ENCODE data around the gene ZKSCAN3. TPM values are rescaled to one million over a fixed set of nuclear protein-coding genes. Genes with fewer than 3 reads are reported as not detected.
"Not testable (repeated sequence)": the region's sequence is repeated elsewhere in the genome, so short reads cannot be mapped to it uniquely, and the experiment has no call there.

Gene ZKSCAN3
- polyA plus RNA-seq, 2 of the 4 experiments (the other 2 are of a cell fraction) = 1.6 to 2.7 TPM

DNA sequence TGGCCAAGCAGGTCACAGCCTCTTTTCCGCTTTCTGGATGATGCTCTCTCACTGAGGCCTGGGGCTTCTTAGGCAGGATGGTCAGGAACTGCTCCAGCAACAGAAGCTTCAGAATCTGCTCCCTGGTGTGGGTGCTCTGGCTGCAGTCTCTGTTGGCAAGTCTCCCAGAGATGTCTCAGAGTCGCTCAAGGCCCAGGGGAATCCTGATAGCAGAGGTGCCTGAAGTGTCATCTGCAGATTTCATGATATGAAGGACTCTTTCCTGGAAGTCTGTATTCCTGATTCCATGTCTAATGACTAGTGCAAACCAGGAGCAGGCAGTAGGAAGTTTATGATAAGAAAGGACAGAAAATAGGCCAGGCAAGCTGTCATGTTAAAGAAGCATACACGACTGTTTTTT is 34.1 kb upstream of the ZKSCAN3 start:
- FAIRE-seq (no peak), ATAC-seq (no peak), DNase-seq (ENCODE audit: low read depth in 1 of 2, low spot score in 1 of 2) (no peak)
- Histone ChIP-seq H3K4me2 (no peak overlapping the region), H3K9me3 (no peaks in the 10 kb centered on the region), H3K27ac (no peak overlapping the region), H3K4me3 (no peak overlapping the region), H3K4me1 (no peaks in the 10 kb centered on the region)
- CTCF ChIA-PET = no interaction called here
- 75% methylated on average over 2 of the region's 3 CpGs for WGBS (ENCODE audit: missing lambda C conversion rate)
- POLR2A ChIA-PET = no interaction called here
- TF ChIP-seq RFX5 (IDR thresholded peaks at IDR 0.05) (no peak), RNF2 (IDR thresholded peaks at IDR 0.05; ENCODE audit: borderline replicate concordance, low read depth) (no peak), EHF (CRISPR knock-in tag; IDR thresholded peaks at IDR 0.05) (no peak), CBX2 (IDR thresholded peaks at IDR 0.05; ENCODE audit: borderline replicate concordance, low read depth) (no peak), KDM5A (IDR thresholded peaks at IDR 0.05) (no peak), NFE2L2 (conservative IDR thresholded peaks at IDR 0.05; ENCODE audit: low read length) (no peak), JUN (IDR thresholded peaks at IDR 0.05) (no peak)

- not testable (repeated sequence) for H3K27ac ChIP-seq; DNase-seq (ENCODE audit: low read depth in 1 of 2, low spot score in 1 of 2); H3K4me3 ChIP-seq; FAIRE-seq; H3K4me1 ChIP-seq; ATAC-seq; H3K4me2 ChIP-seq; H3K9me3 ChIP-seq
- ChIA-PET CTCF (interaction anchor here (1.3 kb wide), 1 partner anchor 38 kb away, joined by 5 read pairs; no protein-coding TSS in a partner anchor), POLR2A (interaction anchor here (1.0 kb wide), 1 partner anchor 18 kb away, joined by 5 read pairs; the partner anchor contains the start of gene ZSCAN31)
- 97% methylated on average over 3 of the region's 8 CpGs for WGBS (ENCODE audit: missing lambda C conversion rate)
These were observed 31.9 kb upstream of the ZKSCAN3 start for GRCh38 chr6:28317866-28318265.

DNA sequence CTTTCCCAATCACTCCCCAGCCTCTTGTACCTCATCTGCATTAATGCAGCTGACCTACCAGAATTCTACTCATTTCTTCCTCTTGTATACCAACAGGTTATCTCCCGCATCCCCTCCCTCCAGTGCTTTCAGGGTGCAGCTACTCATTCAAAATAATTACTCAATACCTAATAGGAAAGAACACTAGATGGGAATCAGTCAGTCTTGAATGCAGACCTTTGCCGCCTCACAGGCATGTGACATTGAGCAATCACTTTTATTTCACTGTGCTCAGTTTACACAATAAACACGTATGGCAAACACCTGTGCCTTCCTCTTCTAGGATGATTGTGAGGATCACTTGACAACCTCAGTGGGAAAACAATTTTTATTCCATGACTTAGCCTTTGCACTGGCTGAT is 27.1 kb upstream of the ZKSCAN3 start:
- no peak overlapping the region for H3K4me3 ChIP-seq
- ChIA-PET CTCF (no interaction called here), POLR2A (no interaction called here)
- no peak for FAIRE-seq
- no peak overlapping the region for H3K4me2 ChIP-seq
- peaks cover 31% of the 10 kb centered on the region for H3K9me3 ChIP-seq
- H3K27ac ChIP-seq = no peak overlapping the region
- no peak for ATAC-seq
- no peak for DNase-seq (ENCODE audit: low read depth in 1 of 2, low spot score in 1 of 2)
- TF ChIP-seq PHF8 (IDR thresholded peaks at IDR 0.05; ENCODE audit: borderline replicate concordance, low read depth) (no peak), POLR2AphosphoS2 (conservative IDR thresholded peaks at IDR 0.05; ENCODE audit: low read length) (no peak), TFCP2L1 (CRISPR knock-in tag; IDR thresholded peaks at IDR 0.05) (no peak), NPAS2 (CRISPR knock-in tag; IDR thresholded peaks at IDR 0.05; ENCODE audit: borderline replicate concordance) (no peak), NR3C1 (IDR thresholded peaks at IDR 0.05) (no peak), CHD4 (IDR thresholded peaks at IDR 0.05; ENCODE audit: borderline replicate concordance) (no peak), ESRRA (IDR thresholded peaks at IDR 0.05; ENCODE audit: borderline replicate concordance, low read length) (no peak), KDM1A (IDR thresholded peaks at IDR 0.05; ENCODE audit: low read depth) (no peak), FOSL2 (IDR thresholded peaks at IDR 0.05) (no peak), FOSL2 (CRISPR knock-in tag; IDR thresholded peaks at IDR 0.05) (no peak), HOXB13 (CRISPR knock-in tag; IDR thresholded peaks at IDR 0.05; ENCODE audit: low read depth) (no peak), HOXB5 (CRISPR knock-in tag; IDR thresholded peaks at IDR 0.05) (no peak), SREBF2 (IDR thresholded peaks at IDR 0.05) (no peak), ZNF302 (CRISPR knock-in tag; IDR thresholded peaks at IDR 0.05) (no peak), CBX8 (IDR thresholded peaks at IDR 0.05) (no peak), MYC (IDR thresholded peaks at IDR 0.05; ENCODE audit: borderline replicate concordance, low read length) (no peak), JUNB (IDR thresholded peaks at IDR 0.05) (no peak)
- TF ChIP-seq, protein P1, sequence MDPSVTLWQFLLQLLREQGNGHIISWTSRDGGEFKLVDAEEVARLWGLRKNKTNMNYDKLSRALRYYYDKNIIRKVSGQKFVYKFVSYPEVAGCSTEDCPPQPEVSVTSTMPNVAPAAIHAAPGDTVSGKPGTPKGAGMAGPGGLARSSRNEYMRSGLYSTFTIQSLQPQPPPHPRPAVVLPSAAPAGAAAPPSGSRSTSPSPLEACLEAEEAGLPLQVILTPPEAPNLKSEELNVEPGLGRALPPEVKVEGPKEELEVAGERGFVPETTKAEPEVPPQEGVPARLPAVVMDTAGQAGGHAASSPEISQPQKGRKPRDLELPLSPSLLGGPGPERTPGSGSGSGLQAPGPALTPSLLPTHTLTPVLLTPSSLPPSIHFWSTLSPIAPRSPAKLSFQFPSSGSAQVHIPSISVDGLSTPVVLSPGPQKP (IDR thresholded peaks at IDR 0.05; ENCODE audit: low read depth, low read length) = no peak
- 94% methylated on average over 3 of the region's 3 CpGs for WGBS (ENCODE audit: missing lambda C conversion rate)
- H3K4me1 ChIP-seq = no peaks in the 10 kb centered on the region

All from A549 (cell line).